IMR-90 (cell line): ENCODE data around the gene OR8G1. TPM values are rescaled to one million over a fixed set of nuclear protein-coding genes. Genes with fewer than 3 reads are reported as not detected.

Experiments used
- ATAC-seq: fragments of 200-7000 bp; cut with Tn5 transposase; 2 replicates; pipeline ENCODE4 v1.9.1; 2020; ENCODE audit warnings: low read depth, mild to moderate bottlenecking, moderate library complexity
- BruUV-seq: library from RNA; stranded (reverse); fragments of 400-500 nt; replicated peaks from 2 replicates; lab custom pipeline; 2021; lab: Mats Ljungman, UMichigan
- CTCF ChIA-PET: fragments of 300-600 bp; formaldehyde crosslinking; extraction: SDS; loops from one replicate; lab custom pipeline; 2021; ENCODE audit warnings: antibody characterized with exemption; lab: Yijun Ruan, JAX
- POLR2A ChIA-PET: fragments of 300-600 bp; sonication (Branson Sonifier 250); formaldehyde crosslinking; loops from one replicate; lab custom pipeline; 2022; ENCODE audit warnings: antibody characterized with exemption; ENCODE audit not compliant: unreplicated experiment; lab: Charles Lee
- DNase-seq: peaks from one replicate; pipeline ENCODE4 v3.0.0; 2013
- H2AFZ ChIP-seq: replicated peaks from 2 replicates; pipeline ENCODE3; 2013; ENCODE audit warnings: low read length, mild to moderate bottlenecking; ENCODE audit not compliant: poor library complexity
- H2AK5ac ChIP-seq: 2 replicates; pipeline ENCODE4 v1.6.1; 2013; ENCODE audit warnings: low read depth, low read length, inconsistent platforms
- H2AK9ac ChIP-seq: replicated peaks from 2 replicates; pipeline ENCODE3; 2013; ENCODE audit warnings: mild to moderate bottlenecking, low read depth, low read length, moderate library complexity; ENCODE audit not compliant: poor library complexity
- H2BK120ac ChIP-seq: 2 replicates; pipeline ENCODE4 v1.6.1; 2013; ENCODE audit warnings: low read depth, low read length, inconsistent platforms
- H2BK15ac ChIP-seq: 3 replicates; pipeline ENCODE4 v1.6.1; 2013; ENCODE audit warnings: low read depth, low read length, inconsistent platforms
- H2BK20ac ChIP-seq: 2 replicates; pipeline ENCODE4 v1.6.1; 2013; ENCODE audit warnings: low read depth, mild to moderate bottlenecking, inconsistent platforms, low read length, moderate library complexity
- H2BK5ac ChIP-seq: 2 replicates; pipeline ENCODE4 v1.6.1; 2013; ENCODE audit warnings: mild to moderate bottlenecking, low read depth, low read length, inconsistent platforms; ENCODE audit not compliant: poor library complexity, severe bottlenecking
- H3K14ac ChIP-seq: replicated peaks from 2 replicates; pipeline ENCODE4 v1.6.1; 2013; ENCODE audit warnings: low read depth, low read length, inconsistent platforms
- H3K18ac ChIP-seq: 2 replicates; pipeline ENCODE4 v1.6.1; 2013; ENCODE audit warnings: low read depth, low read length, control low read depth
- H3K23ac ChIP-seq: 2 replicates; pipeline ENCODE4 v1.6.1; 2013; ENCODE audit warnings: low read depth, low read length, inconsistent platforms
- H3K27ac ChIP-seq: 2 replicates; pipeline ENCODE4 v1.5.1; 2013; ENCODE audit warnings: mild to moderate bottlenecking, control low read depth, low read length; ENCODE audit not compliant: insufficient read depth
- H3K27me3 ChIP-seq: 2 replicates; pipeline ENCODE4 v1.6.1; 2013; ENCODE audit warnings: low read length; ENCODE audit not compliant: control insufficient read depth, insufficient read depth
- H3K36me3 ChIP-seq: 2 replicates; pipeline ENCODE4 v1.6.1; 2013; ENCODE audit warnings: low read length, mixed read lengths; ENCODE audit not compliant: control insufficient read depth, insufficient read depth
- H3K4ac ChIP-seq: 2 replicates; pipeline ENCODE4 v1.6.1; 2013; ENCODE audit warnings: low read depth, low read length, inconsistent platforms
- H3K4me1 ChIP-seq: 2 replicates; pipeline ENCODE4 v1.6.1; 2013; ENCODE audit warnings: low read length, mixed read lengths; ENCODE audit not compliant: control insufficient read depth, insufficient read depth
- H3K4me2 ChIP-seq: 2 replicates; pipeline ENCODE4 v1.6.1; 2013; ENCODE audit warnings: low read depth, mild to moderate bottlenecking, control low read depth, low read length, moderate library complexity
- H3K4me3 ChIP-seq: 2 replicates; pipeline ENCODE4 v1.5.1; 2013; ENCODE audit warnings: low read depth, mild to moderate bottlenecking, control low read depth, low read length, moderate library complexity; ENCODE audit not compliant: insufficient read depth
- H3K56ac ChIP-seq: 2 replicates; pipeline ENCODE4 v1.6.1; 2013; ENCODE audit warnings: low read length, inconsistent platforms; ENCODE audit not compliant: insufficient read depth; ENCODE audit errors: extremely low read depth
- H3K79me1 ChIP-seq, 2 experiments: 2 replicates each; pipeline ENCODE4 v1.6.1; 2013; ENCODE audit warnings: low read length in 2 of 2, inconsistent platforms in 1 of 2, low read depth in 1 of 2
- H3K9ac ChIP-seq: 2 replicates; pipeline ENCODE4 v1.6.1; 2013; ENCODE audit warnings: low read depth, low read length, control low read depth
- H3K9me1 ChIP-seq: 2 replicates; pipeline ENCODE4 v1.6.1; 2013; ENCODE audit warnings: low read length, inconsistent platforms; ENCODE audit not compliant: insufficient read depth
- H3K9me3 ChIP-seq: 2 replicates; pipeline ENCODE4 v1.6.1; 2013; ENCODE audit warnings: low read length; ENCODE audit not compliant: control insufficient read depth, insufficient read depth
- H4K20me1 ChIP-seq: 2 replicates; pipeline ENCODE4 v1.6.1; 2013; ENCODE audit warnings: low read length, inconsistent platforms; ENCODE audit not compliant: insufficient read depth
- H4K5ac ChIP-seq: 2 replicates; pipeline ENCODE4 v1.6.1; 2013; ENCODE audit warnings: mild to moderate bottlenecking, low read depth, low read length, control low read depth
- H4K8ac ChIP-seq, 2 experiments: 2 replicates each; pipeline ENCODE4 v1.6.1; 2013; ENCODE audit warnings: low read depth in 2 of 2, low read length in 2 of 2, control low read depth in 1 of 2, inconsistent platforms in 1 of 2
- H4K91ac ChIP-seq: 2 replicates; pipeline ENCODE4 v1.6.1; 2013; ENCODE audit warnings: low read depth, low read length, inconsistent platforms; ENCODE audit not compliant: insufficient read depth
- BHLHE40 ChIP-seq: fragments of 150-350 bp; IDR thresholded peaks from 2 replicates; pipeline ENCODE4 v1.6.1; 2016; ENCODE audit warnings: mild to moderate bottlenecking, low read depth, low read length
- FOS ChIP-seq: fragments of 150-350 bp; IDR thresholded peaks from 2 replicates; pipeline ENCODE4 v1.6.1; 2016; ENCODE audit warnings: low read depth, low read length
- MAFK ChIP-seq: IDR thresholded peaks from 2 replicates; pipeline ENCODE4 v1.6.1; 2012; ENCODE audit warnings: low read depth, low read length, improper control_type of control experiment
- MAZ ChIP-seq: IDR thresholded peaks from 2 replicates; pipeline ENCODE4 v1.6.1; 2012; ENCODE audit warnings: low read depth, mild to moderate bottlenecking, low read length, improper control_type of control experiment, moderate library complexity, borderline replicate concordance
- MXI1 ChIP-seq: IDR thresholded peaks from 2 replicates; pipeline ENCODE4 v1.6.1; 2012; ENCODE audit warnings: low read depth, mild to moderate bottlenecking, low read length, moderate library complexity, borderline replicate concordance
- POLR2A ChIP-seq: IDR thresholded peaks from 2 replicates; pipeline ENCODE4 v1.6.1; 2012; ENCODE audit warnings: mild to moderate bottlenecking, low read depth, low read length
- RAD21 ChIP-seq: IDR thresholded peaks from 2 replicates; pipeline ENCODE4 v1.6.1; 2012; ENCODE audit warnings: low read length, improper control_type of control experiment
- RCOR1 ChIP-seq: IDR thresholded peaks from 2 replicates; pipeline ENCODE4 v1.6.1; 2012; ENCODE audit warnings: mild to moderate bottlenecking, low read length, improper control_type of control experiment; ENCODE audit not compliant: insufficient replicate concordance
- SMC3 ChIP-seq: fragments of 150-350 bp; IDR thresholded peaks from 2 replicates; pipeline ENCODE4 v1.6.1; 2016; ENCODE audit warnings: low read depth, mild to moderate bottlenecking, antibody characterized with exemption, low read length, moderate library complexity
- WGBS, 2 experiments: methylation state at CpG; one replicate each; pipeline versions ENCODE4 v1.1.5 to v1.1.7; 2013; ENCODE audit warnings: missing lambda C conversion rate in 2 of 2; ENCODE audit not compliant: insufficient read length in 1 of 2; ENCODE audit errors: extremely low coverage in 2 of 2; 5-methylcytosine and 5-hydroxymethylcytosine counted together
- dilution Hi-C: fragments of 300-500 bp; cut with HindIII; formaldehyde crosslinking; loops from one replicate; pipeline ENCODE4 v1.14.3; 2018; ENCODE audit warnings: low sequenced_read_pairs; ENCODE audit not compliant: unreplicated experiment
- in situ Hi-C: fragments of 300-500 bp; cut with MboI; formaldehyde crosslinking; loops from 3 replicates; pipeline ENCODE4 v1.14.3; 2019; ENCODE audit warnings: low sequenced_read_pairs, inconsistent platforms, mixed read lengths
- intact Hi-C: fragments of 100-400 bp; cut with micrococcal nuclease; formaldehyde crosslinking; loops from 2 replicates; pipeline ENCODE4 v1.10.0; 2022
- polyA plus RNA-seq, 3 experiments: library from polyadenylated mRNA; depleted of rRNA; stranded (reverse); fragments of >200 nt; gene quantifications; 2 replicates each; pipeline ENCODE4 v1.2.3, GENCODE V29; 2012; ENCODE audit warnings: low replicate concordance in 1 of 3
- total RNA-seq: library from RNA; depleted of rRNA; stranded (reverse); fragments of >200 nt; gene quantifications from 2 replicates; pipeline ENCODE4 v1.2.3, GENCODE V29; 2012
- TF ChIP-seq, protein P1 (sequence below): fragments of 150-350 bp; IDR thresholded peaks from 2 replicates; pipeline ENCODE4 v1.6.1; 2016; ENCODE audit warnings: low read depth, mild to moderate bottlenecking, low read length, moderate library complexity, borderline replicate concordance

OR8G1 gene
- total and polyA plus RNA-seq, 2 of the 4 experiments (the other 2 are of a cell fraction): not detected

- Histone ChIP-seq H3K4me2 (no peak overlapping the region), H2AFZ (no peak overlapping the region), H2BK15ac (no peak overlapping the region), H4K8ac (peak overlapping the region in 1 of 2 experiments; percentile 51; a peak in 2 of 4 replicates), H3K36me3 (no peaks in the 10 kb centered on the region), H4K5ac (no peak overlapping the region; the same call in 1 of the 2 replicates), H3K27ac (no peak overlapping the region), H4K91ac (peak overlapping the region; percentile 55; the same call in 1 of the 2 replicates), H2BK120ac (peak overlapping the region; percentile 76), H4K20me1 (no peaks in the 10 kb centered on the region), H3K27me3 (no peaks in the 10 kb centered on the region), H2AK9ac (no peak overlapping the region), H3K14ac (peak overlapping the region; percentile 17; the same call in 1 of the 2 replicates), H3K4ac (peak overlapping the region; percentile 85), H3K56ac (no peak overlapping the region), H3K18ac (peak overlapping the region; percentile 67; the same call in 1 of the 2 replicates), H2BK20ac (peak overlapping the region; percentile 78; the same call in 1 of the 2 replicates), H2BK5ac (peak overlapping the region; percentile 10), H3K9ac (no peak overlapping the region), H3K4me3 (no peak overlapping the region), H3K9me3 (no peaks in the 10 kb centered on the region), H3K9me1 (peaks cover 7% of the 10 kb centered on the region; the same call in 1 of the 2 replicates), H2AK5ac (no peak overlapping the region), H3K4me1 (peaks cover 3% of the 10 kb centered on the region), H3K79me1 (no peaks in the 10 kb centered on the region), H3K23ac (no peak overlapping the region)
- CTCF ChIA-PET: interaction anchor here (1.3 kb wide), 1 partner anchor 124 kb away, joined by 3 read pairs; no protein-coding TSS in a partner anchor
- POLR2A ChIA-PET: interaction anchor here (0.6 kb wide), 1 partner anchor 25 kb away, joined by 3 read pairs; no protein-coding TSS in a partner anchor
- no TSS peak for BruUV-seq
- no peak for TF ChIP-seq POLR2A
- TF ChIP-seq RAD21: no peak
- TF ChIP-seq, protein P1, sequence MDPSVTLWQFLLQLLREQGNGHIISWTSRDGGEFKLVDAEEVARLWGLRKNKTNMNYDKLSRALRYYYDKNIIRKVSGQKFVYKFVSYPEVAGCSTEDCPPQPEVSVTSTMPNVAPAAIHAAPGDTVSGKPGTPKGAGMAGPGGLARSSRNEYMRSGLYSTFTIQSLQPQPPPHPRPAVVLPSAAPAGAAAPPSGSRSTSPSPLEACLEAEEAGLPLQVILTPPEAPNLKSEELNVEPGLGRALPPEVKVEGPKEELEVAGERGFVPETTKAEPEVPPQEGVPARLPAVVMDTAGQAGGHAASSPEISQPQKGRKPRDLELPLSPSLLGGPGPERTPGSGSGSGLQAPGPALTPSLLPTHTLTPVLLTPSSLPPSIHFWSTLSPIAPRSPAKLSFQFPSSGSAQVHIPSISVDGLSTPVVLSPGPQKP: no peak
- no peak for TF ChIP-seq RCOR1
- no peak for TF ChIP-seq FOS
- no peak for TF ChIP-seq MAFK
- TF ChIP-seq BHLHE40: no peak
- no peak for TF ChIP-seq MXI1
- TF ChIP-seq MAZ: no peak
- no peak for TF ChIP-seq SMC3
- in situ Hi-C loops (no loop called here), dilution Hi-C loops (no loop called here), intact Hi-C loops (no loop called here)
- ATAC-seq: no peak
- DNase-seq: no peak
- WGBS, 2 experiments: no CpG with 5 or more reads among the region's 3 CpGs
These were observed 36.9 kb downstream of the OR8G1 start for GRCh38 chr11:124277804-124278203.
